Keratinocyte (primary cell): ENCODE measurements around the gene STRADA. TPM values are rescaled to one million over a fixed set of nuclear protein-coding genes. Genes with fewer than 3 reads are reported as not detected.

Source experiments
- DNase-seq: peaks from one replicate; pipeline ENCODE4 v3.0.0-alpha.2; 2011; ENCODE audit warnings: low read depth, missing footprints, low spot score
- FAIRE-seq: peaks from 2 replicates; lab custom pipeline; 2011; peaks lifted over from hg19 to GRCh38; lab: Jason Lieb, UNC
- H2AFZ ChIP-seq: 2 replicates; pipeline ENCODE4 v1.6.0; 2012; ENCODE audit warnings: low read length, control low read depth, inconsistent platforms; ENCODE audit not compliant: control insufficient read depth
- H3K27ac ChIP-seq: 2 replicates; pipeline ENCODE4 v1.5.1; 2011; ENCODE audit warnings: low read length; ENCODE audit not compliant: control insufficient read depth, insufficient read depth
- H3K27me3 ChIP-seq: 3 replicates; pipeline ENCODE4 v1.6.0; 2011; ENCODE audit warnings: low read length; ENCODE audit not compliant: control insufficient read depth, insufficient read depth; ENCODE audit errors: extremely low read depth
- H3K36me3 ChIP-seq, 2 experiments: 2 replicates in 1 of 2; 3 replicates in 1 of 2; pipeline ENCODE4 v1.5.1; 2011; ENCODE audit warnings: low read length in 2 of 2, mild to moderate bottlenecking in 1 of 2; ENCODE audit not compliant: control insufficient read depth in 2 of 2, insufficient read depth in 2 of 2; ENCODE audit errors: extremely low read depth in 1 of 2
- H3K4me1 ChIP-seq: 3 replicates; pipeline ENCODE4 v1.5.1; 2011; ENCODE audit warnings: low read length; ENCODE audit not compliant: control insufficient read depth, insufficient read depth; ENCODE audit errors: extremely low read depth
- H3K4me2 ChIP-seq: 3 replicates; pipeline ENCODE4 v1.6.0; 2011; ENCODE audit warnings: low read depth, low read length; ENCODE audit not compliant: control insufficient read depth, insufficient read depth; ENCODE audit errors: extremely low read depth
- H3K4me3 ChIP-seq, 3 experiments: fragments of 200-600 bp in 1 of 3; sonication (generic) in 1 of 3; 2 replicates in 2 of 3; 3 replicates in 1 of 3; pipeline ENCODE4 v1.5.1; 2011 to 2016; ENCODE audit warnings: low read length in 3 of 3, mild to moderate bottlenecking in 3 of 3, control low read depth in 2 of 3, inconsistent platforms in 1 of 3, low read depth in 1 of 3, mixed read lengths in 1 of 3, mixed run types in 1 of 3, moderate library complexity in 1 of 3; ENCODE audit not compliant: control insufficient read depth in 2 of 3, insufficient read depth in 2 of 3; ENCODE audit errors: extremely low read depth in 1 of 3
- H3K79me2 ChIP-seq: 2 replicates; pipeline ENCODE4 v1.6.0; 2012; ENCODE audit warnings: low read length; ENCODE audit not compliant: control insufficient read depth, insufficient read depth
- H3K9ac ChIP-seq: 3 replicates; pipeline ENCODE4 v1.6.0; 2011; ENCODE audit warnings: low read length; ENCODE audit not compliant: control insufficient read depth, insufficient read depth; ENCODE audit errors: extremely low read depth
- H3K9me1 ChIP-seq: 3 replicates; pipeline ENCODE4 v1.6.0; 2011; ENCODE audit warnings: low read length; ENCODE audit not compliant: control insufficient read depth, insufficient read depth; ENCODE audit errors: extremely low read depth
- H3K9me3 ChIP-seq: 2 replicates; pipeline ENCODE4 v1.5.1; 2012; ENCODE audit warnings: low read depth, low read length; ENCODE audit not compliant: control insufficient read depth
- H4K20me1 ChIP-seq: 3 replicates; pipeline ENCODE4 v1.6.0; 2011; ENCODE audit warnings: low read length; ENCODE audit not compliant: control insufficient read depth, insufficient read depth; ENCODE audit errors: extremely low read depth
- EZH2 ChIP-seq: IDR thresholded peaks from one replicate; pipeline ENCODE4 v1.6.1; 2012; ENCODE audit warnings: inconsistent platforms, mild to moderate bottlenecking, low read length, moderate library complexity
- dilution Hi-C: fragments of 300-500 bp; cut with MboI; formaldehyde crosslinking; loops from one replicate; pipeline ENCODE4 v1.7.0; 2020; ENCODE audit warnings: low sequenced_read_pairs; ENCODE audit not compliant: extremely low pct_ligation_motif_present
- polyA plus RNA-seq, 5 experiments: library from polyadenylated mRNA; depleted of rRNA in 3 of 5; stranded (reverse) in 3 of 5; stranded (forward) in 1 of 5; unstranded in 1 of 5; fragments of >200 nt; gene quantifications; 1 replicate in 1 of 5; 2 replicates in 3 of 5; 3 replicates in 1 of 5; pipeline versions ENCODE4 v1.2.1 to v1.2.3, GENCODE V29; 2011 to 2012; ENCODE audit warnings: missing spikeins in 2 of 5, low read depth in 1 of 5, low replicate concordance in 1 of 5
- TF ChIP-seq, protein P1 (sequence below), 3 experiments: IDR thresholded peaks in 1 of 3; conservative IDR thresholded peaks in 1 of 3; optimal IDR thresholded peaks in 1 of 3; 2 replicates in 2 of 3; 3 replicates in 1 of 3; pipeline versions ENCODE3 to v1.5.1; 2011; ENCODE audit warnings: low read length in 3 of 3, mild to moderate bottlenecking in 3 of 3, moderate library complexity in 2 of 3, control low read depth in 1 of 3, inconsistent platforms in 1 of 3; ENCODE audit not compliant: insufficient read depth in 2 of 3; ENCODE audit errors: extremely low read depth in 1 of 3

Gene STRADA
- polyA plus RNA-seq, 1 donor (not counting 4 experiments of a cell fraction or from before 2014, with no cell fraction given): 25.9 TPM

DNA sequence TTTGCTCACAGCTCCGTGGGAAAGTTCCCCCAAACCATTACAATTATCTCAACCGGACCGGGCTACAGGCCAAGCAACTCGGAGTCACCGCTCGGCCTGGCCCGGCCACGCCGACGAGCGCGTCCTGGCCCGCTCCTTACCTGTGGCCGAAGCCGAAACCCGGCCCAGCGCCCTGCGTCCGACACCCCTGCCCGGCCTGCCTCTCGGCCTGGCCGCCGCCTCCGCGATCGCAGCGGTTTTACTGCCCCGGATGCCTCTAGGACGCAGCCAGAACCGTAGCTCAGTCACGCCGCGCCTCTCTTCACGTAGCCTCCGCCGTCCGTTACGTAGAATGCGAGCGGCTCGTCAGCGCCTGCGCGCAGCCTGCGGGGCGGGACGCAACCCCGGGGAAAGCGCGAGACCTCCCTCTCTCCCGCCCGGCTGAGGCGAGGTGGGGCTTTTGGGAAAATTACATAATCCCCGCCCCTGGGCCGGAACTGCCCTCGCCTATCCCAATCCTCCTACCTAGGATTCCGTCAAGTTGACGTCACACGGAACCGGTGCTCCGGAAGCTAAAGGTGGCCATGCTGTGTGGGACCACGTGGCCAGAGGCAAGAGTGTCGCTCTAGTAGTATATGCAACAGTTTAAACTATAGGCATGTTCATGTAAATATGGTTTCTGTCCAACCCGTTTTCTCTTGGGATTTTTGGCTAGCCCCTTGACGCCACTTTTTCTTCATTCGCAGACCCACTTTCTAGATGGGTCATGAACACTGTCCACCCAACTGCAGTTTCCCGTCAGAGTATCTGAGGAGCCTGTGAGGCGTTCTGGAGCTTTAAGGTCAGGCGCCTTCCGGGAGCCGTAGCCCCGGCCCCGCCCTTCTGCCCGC lies 31.9 kb upstream of the STRADA start, which contains the start of gene CCDC47:
CCDC47 (minus strand) TSS at position 326 of the 869 bp plus-strand sequence. CDS start 7,422 bp downstream, outside the sequence.
- TF ChIP-seq, protein P1, sequence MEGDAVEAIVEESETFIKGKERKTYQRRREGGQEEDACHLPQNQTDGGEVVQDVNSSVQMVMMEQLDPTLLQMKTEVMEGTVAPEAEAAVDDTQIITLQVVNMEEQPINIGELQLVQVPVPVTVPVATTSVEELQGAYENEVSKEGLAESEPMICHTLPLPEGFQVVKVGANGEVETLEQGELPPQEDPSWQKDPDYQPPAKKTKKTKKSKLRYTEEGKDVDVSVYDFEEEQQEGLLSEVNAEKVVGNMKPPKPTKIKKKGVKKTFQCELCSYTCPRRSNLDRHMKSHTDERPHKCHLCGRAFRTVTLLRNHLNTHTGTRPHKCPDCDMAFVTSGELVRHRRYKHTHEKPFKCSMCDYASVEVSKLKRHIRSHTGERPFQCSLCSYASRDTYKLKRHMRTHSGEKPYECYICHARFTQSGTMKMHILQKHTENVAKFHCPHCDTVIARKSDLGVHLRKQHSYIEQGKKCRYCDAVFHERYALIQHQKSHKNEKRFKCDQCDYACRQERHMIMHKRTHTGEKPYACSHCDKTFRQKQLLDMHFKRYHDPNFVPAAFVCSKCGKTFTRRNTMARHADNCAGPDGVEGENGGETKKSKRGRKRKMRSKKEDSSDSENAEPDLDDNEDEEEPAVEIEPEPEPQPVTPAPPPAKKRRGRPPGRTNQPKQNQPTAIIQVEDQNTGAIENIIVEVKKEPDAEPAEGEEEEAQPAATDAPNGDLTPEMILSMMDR (optimal IDR thresholded peaks at IDR 0.05 in 1 of 3, IDR thresholded peaks at IDR 0.05 in 1 of 3, conservative IDR thresholded peaks at IDR 0.05 in 1 of 3; ENCODE audit: extremely low read depth in 1 of 3, insufficient read depth in 2 of 3, low read length in 3 of 3): no peak
- TF ChIP-seq EZH2: no peak
- peaks cover 25% of the 10 kb centered on the region for H3K4me1 ChIP-seq
- H3K27ac ChIP-seq: peak within 1 kb of the TSS; percentile 99
- H2AFZ ChIP-seq: peak within 1 kb of the TSS; percentile 91
- peak within 1 kb of the TSS; percentile 93 to 99 (median 96) for H3K4me3 ChIP-seq
- DNase-seq (peak; percentile 94), FAIRE-seq (peak; percentile 62)
- H3K9ac ChIP-seq: peak within 1 kb of the TSS; percentile 95
- H3K79me2 ChIP-seq: peaks cover 89% of the 10 kb centered on the region
- H3K36me3 ChIP-seq: peaks cover 6 to 12% of the 10 kb centered on the region in 2 experiments
- dilution Hi-C loops: no loop called here
- H3K9me3 ChIP-seq: no peaks in the 10 kb centered on the region
- H3K4me2 ChIP-seq: peak within 1 kb of the TSS; percentile 96
- H4K20me1 ChIP-seq: peaks cover 7% of the 10 kb centered on the region
- H3K9me1 ChIP-seq: no peaks in the 10 kb centered on the region
- H3K27me3 ChIP-seq: no peaks in the 10 kb centered on the region

DNA sequence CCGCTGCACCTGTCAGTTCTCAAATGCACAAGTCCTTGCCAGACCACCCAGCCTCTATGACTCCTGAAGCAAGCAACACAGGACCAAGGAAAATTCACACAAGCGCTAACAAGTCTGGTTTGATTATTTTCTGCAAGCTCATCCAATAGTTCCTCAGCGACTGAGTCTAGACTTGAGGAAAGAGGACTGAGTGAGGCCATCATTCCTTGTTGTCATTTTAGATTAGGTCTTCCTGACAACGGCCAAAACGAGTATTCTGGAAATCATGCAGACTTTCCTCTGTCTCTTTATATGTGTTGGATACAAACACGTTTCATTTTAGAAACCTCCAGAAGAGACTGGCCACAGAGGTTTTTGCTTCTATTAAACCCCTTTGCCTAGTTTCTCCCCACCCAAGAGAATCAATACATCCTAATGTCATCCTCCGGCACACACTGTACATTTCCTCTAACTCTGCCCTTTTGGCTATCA lies 31.2 kb upstream of the STRADA start:
- peak overlapping the region; percentile 71 for H2AFZ ChIP-seq
- peak overlapping the region; percentile 99 for H3K27ac ChIP-seq
- H3K36me3 ChIP-seq: peaks cover 2 to 16% of the 10 kb centered on the region in 2 experiments
- no peak for DNase-seq
- no peaks in the 10 kb centered on the region for H3K27me3 ChIP-seq
- H3K9ac ChIP-seq: peak overlapping the region; percentile 95
- TF ChIP-seq, protein P1 (optimal IDR thresholded peaks at IDR 0.05 in 1 of 3, IDR thresholded peaks at IDR 0.05 in 1 of 3, conservative IDR thresholded peaks at IDR 0.05 in 1 of 3; ENCODE audit: extremely low read depth in 1 of 3, insufficient read depth in 2 of 3, low read length in 3 of 3): no peak
- TF ChIP-seq EZH2: no peak
- H4K20me1 ChIP-seq: peaks cover 7% of the 10 kb centered on the region
- dilution Hi-C loops: no loop called here
- no peak for FAIRE-seq
- peaks cover 25% of the 10 kb centered on the region for H3K4me1 ChIP-seq
- H3K9me3 ChIP-seq: no peaks in the 10 kb centered on the region
- no peaks in the 10 kb centered on the region for H3K9me1 ChIP-seq
- H3K79me2 ChIP-seq: peaks cover 89% of the 10 kb centered on the region
- H3K4me3 ChIP-seq: peak overlapping the region; percentile 91 to 95 (median 93)
- H3K4me2 ChIP-seq: peak overlapping the region; percentile 95
